AG04450 (cell line): Measurements from ENCODE around the gene CRACDL. TPM values are rescaled to one million over a fixed set of nuclear protein-coding genes. Genes with fewer than 3 reads are reported as not detected.

Experiments
- CTCF ChIA-PET: fragments of 300-600, 350-600 bp; formaldehyde crosslinking; extraction: SDS; loops from one replicate; lab custom pipeline; 2022; ENCODE audit warnings: antibody characterized with exemption, inconsistent platforms; lab: Charles Lee
- POLR2A ChIA-PET: fragments of 350-600 bp; formaldehyde crosslinking; extraction: SDS; loops from one replicate; lab custom pipeline; 2021; ENCODE audit warnings: antibody characterized with exemption, inconsistent platforms; lab: Yijun Ruan, JAX
- DNase-seq: peaks from one replicate; pipeline ENCODE4 v3.0.0-alpha.2; 2011; ENCODE audit warnings: low read depth, low spot score
- H3K27ac ChIP-seq: one replicate; pipeline ENCODE4 v1.5.1; 2012; ENCODE audit warnings: low read depth, low read length, control low read depth
- H3K27me3 ChIP-seq: one replicate; pipeline ENCODE4 v1.6.0; 2012; ENCODE audit warnings: low read length; ENCODE audit not compliant: control insufficient read depth, insufficient read depth
- H3K4me3 ChIP-seq: 2 replicates; pipeline ENCODE4 v1.5.1; 2011; ENCODE audit warnings: mild to moderate bottlenecking, low read depth, low read length, control low read depth
- H3K9me3 ChIP-seq: 2 replicates; pipeline ENCODE4 v1.5.1; 2012; ENCODE audit warnings: low read length; ENCODE audit not compliant: control insufficient read depth, insufficient read depth
- CTCF ChIP-seq: IDR thresholded peaks from 2 replicates; pipeline ENCODE4 v1.5.1; 2011; ENCODE audit warnings: low read depth, low read length, control low read depth, inconsistent platforms
- polyA plus RNA-seq: library from polyadenylated mRNA; depleted of rRNA; stranded (reverse); fragments of >200 nt; gene quantifications from 2 replicates; pipeline ENCODE4 v1.2.3, GENCODE V29; 2011

CRACDL gene
- polyA plus RNA-seq, 1 experiment, result not detected

- CTCF ChIA-PET, result no interaction called here
- Histone ChIP-seq H3K27ac (no peak overlapping the region), H3K27me3 (peaks cover 65% of the 10 kb centered on the region), H3K4me3 (peak overlapping the region; percentile 17; the same call in 1 of the 2 replicates), H3K9me3 (peaks cover 3% of the 10 kb centered on the region; the same call in 1 of the 2 replicates)
- POLR2A ChIA-PET, result no interaction called here
- no peak for DNase-seq
- no peak for TF ChIP-seq CTCF
These were observed 784 bp downstream of the CRACDL start for GRCh38 chr2:98935111-98935770.

DNA sequence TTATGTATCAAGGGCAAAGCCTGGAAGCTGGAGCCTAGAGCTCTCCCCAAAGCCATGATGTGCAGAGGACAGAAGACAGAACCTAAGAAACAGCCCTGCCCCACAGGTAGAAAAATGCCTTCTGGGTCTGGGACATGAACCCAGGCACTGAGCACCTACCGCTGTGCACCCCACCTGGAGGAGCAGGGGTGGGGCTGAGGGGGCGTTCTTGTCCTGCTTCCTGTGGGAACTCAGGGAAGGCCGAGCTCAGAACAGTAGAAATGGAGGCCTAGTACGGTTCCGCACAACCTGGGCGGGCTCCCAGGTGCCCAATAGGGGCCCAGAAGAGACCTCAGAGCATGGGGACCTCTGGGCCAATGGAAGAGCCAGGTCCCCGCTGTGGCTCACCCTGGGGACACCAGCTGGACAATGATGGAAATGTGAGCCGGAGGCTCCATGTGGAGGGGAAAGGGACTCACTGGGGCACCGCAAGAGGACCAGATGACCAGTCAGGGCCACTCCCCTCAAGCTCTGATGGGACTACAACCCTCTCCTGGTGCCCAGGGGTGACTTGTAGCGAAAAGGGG lies 3.2 kb downstream of the CRACDL start:
- peaks cover 3% of the 10 kb centered on the region; the same call in 1 of the 2 replicates for H3K9me3 ChIP-seq
- peaks cover 48% of the 10 kb centered on the region for H3K27me3 ChIP-seq
- DNase-seq, result no peak
- ChIA-PET POLR2A (no interaction called here), CTCF (no interaction called here)
- H3K4me3 ChIP-seq, result no peak overlapping the region
- H3K27ac ChIP-seq, result no peak overlapping the region
- TF ChIP-seq CTCF, result no peak

DNA sequence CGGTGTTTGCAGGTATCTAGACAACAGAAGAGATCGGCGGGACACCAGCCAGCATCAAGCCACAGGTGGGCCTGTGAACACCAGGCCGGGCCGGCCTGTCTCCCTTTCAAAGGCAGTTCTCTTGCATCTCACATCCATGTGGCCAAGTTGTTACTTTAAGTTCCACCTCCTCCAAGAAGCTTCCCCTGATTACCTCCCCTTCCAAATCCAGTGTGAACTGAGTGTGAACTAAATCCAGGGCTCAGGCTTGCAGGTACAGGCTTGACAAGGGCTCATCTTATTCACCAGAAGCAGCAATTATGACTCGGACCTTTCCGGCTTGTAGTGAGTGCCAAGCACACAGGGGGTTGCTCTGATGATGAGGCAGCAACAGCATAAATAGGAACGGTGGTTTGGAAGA lies 3.9 kb downstream of the CRACDL start:
- peaks cover 42% of the 10 kb centered on the region for H3K27me3 ChIP-seq
- H3K9me3 ChIP-seq, result peaks cover 2% of the 10 kb centered on the region; the same call in 1 of the 2 replicates
- H3K4me3 ChIP-seq, result no peak overlapping the region
- ChIA-PET POLR2A (no interaction called here), CTCF (no interaction called here)
- DNase-seq, result no peak
- no peak for TF ChIP-seq CTCF
- H3K27ac ChIP-seq, result no peak overlapping the region

DNA sequence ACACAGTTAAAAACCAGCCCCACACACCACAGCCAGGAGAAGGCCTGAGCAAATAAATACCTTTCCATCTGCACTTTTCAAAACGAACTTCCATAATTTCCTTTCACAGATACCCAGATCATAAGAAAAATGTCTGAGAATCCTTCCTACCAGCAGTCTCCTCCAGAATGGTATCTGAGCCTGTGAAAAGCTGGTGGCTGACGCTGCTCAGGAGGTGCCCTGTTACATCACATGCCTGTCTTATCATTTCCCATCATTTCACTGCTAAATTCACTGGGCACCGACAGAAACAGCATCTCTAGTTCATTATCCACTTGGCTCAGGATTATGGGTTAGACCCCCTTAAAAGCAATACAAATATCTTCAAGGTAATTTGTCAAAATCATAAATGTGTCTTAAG lies 4.4 kb downstream of the CRACDL start:
- ChIA-PET POLR2A (no interaction called here), CTCF (no interaction called here)
- Histone ChIP-seq H3K27me3 (peaks cover 37% of the 10 kb centered on the region), H3K4me3 (no peak overlapping the region), H3K27ac (no peak overlapping the region), H3K9me3 (no peaks in the 10 kb centered on the region; the same call in 1 of the 2 replicates)
- TF ChIP-seq CTCF, result no peak
- no peak for DNase-seq

GRCh38 chr2:98929920-98930319 lies 6.1 kb downstream of the CRACDL start:
- H3K27ac ChIP-seq, result no peak overlapping the region
- H3K9me3 ChIP-seq, result no peaks in the 10 kb centered on the region; the same call in 1 of the 2 replicates
- DNase-seq, result no peak
- peaks cover 27% of the 10 kb centered on the region for H3K27me3 ChIP-seq
- CTCF ChIA-PET, result no interaction called here
- H3K4me3 ChIP-seq, result no peak overlapping the region
- TF ChIP-seq CTCF, result no peak
- POLR2A ChIA-PET, result no interaction called here
